ENCODE data around the gene TNNI3K.

The TNNI3K gene

GRCh38 chr1:74235153-74235552 lies at the start of gene TNNI3K:
TNNI3K (plus strand) TSS chr1:74235387; CDS start chr1:74235452, 65 bp downstream.
- peaks cover 1% of the 10 kb centered on the region for H3K36me3 Mint-ChIP-seq
- no peak within 1 kb of the TSS for H3K4me3 Mint-ChIP-seq
- no peak within 1 kb of the TSS for H3K27ac Mint-ChIP-seq
- H3K9me3 Mint-ChIP-seq = peaks cover 17% of the 10 kb centered on the region
- no peaks in the 10 kb centered on the region for H3K27me3 Mint-ChIP-seq
- H3K4me1 Mint-ChIP-seq = no peaks in the 10 kb centered on the region

- Mint-ChIP-seq H3K36me3 (peaks cover 8% of the 10 kb centered on the region), H3K27ac (no peak overlapping the region), H3K27me3 (no peaks in the 10 kb centered on the region), H3K4me3 (no peak overlapping the region), H3K9me3 (peaks cover 7% of the 10 kb centered on the region), H3K4me1 (peaks cover 23% of the 10 kb centered on the region)
Observed at GRCh38 chr1:74193908-74194307, 41.3 kb upstream of the TNNI3K start.

GRCh38 chr1:74195339-74195738 lies 39.8 kb upstream of the TNNI3K start:
- Mint-ChIP-seq H3K9me3 (peaks cover 1% of the 10 kb centered on the region), H3K27ac (no peak overlapping the region), H3K4me1 (peaks cover 29% of the 10 kb centered on the region), H3K4me3 (no peak overlapping the region), H3K36me3 (peaks cover 4% of the 10 kb centered on the region), H3K27me3 (no peaks in the 10 kb centered on the region)

- Mint-ChIP-seq H3K27ac (peak overlapping the region; percentile 96), H3K27me3 (no peaks in the 10 kb centered on the region), H3K4me3 (peak overlapping the region; percentile 96), H3K36me3 (peaks cover 2% of the 10 kb centered on the region), H3K4me1 (peaks cover 29% of the 10 kb centered on the region), H3K9me3 (no peaks in the 10 kb centered on the region)
Observed at GRCh38 chr1:74197255-74197654, 37.9 kb upstream of the TNNI3K start.

- Mint-ChIP-seq H3K9me3 (no peaks in the 10 kb centered on the region), H3K4me1 (peaks cover 29% of the 10 kb centered on the region), H3K36me3 (peaks cover 2% of the 10 kb centered on the region), H3K27me3 (no peaks in the 10 kb centered on the region), H3K4me3 (peak within 1 kb of the TSS; percentile 96), H3K27ac (peak within 1 kb of the TSS; percentile 96)
Observed at GRCh38 chr1:74197657-74198552, 37.3 kb upstream of the TNNI3K start, which contains the start of the genes FPGT and LRRIQ3. FPGT (plus strand) TSS chr1:74198242; CDS start chr1:74198279, 37 bp downstream. LRRIQ3 (minus strand) TSS chr1:74198176; CDS start chr1:74183684, 14,492 bp downstream.

GRCh38 chr1:74199504-74199903 lies 35.7 kb upstream of the TNNI3K start:
- peaks cover 6% of the 10 kb centered on the region for H3K36me3 Mint-ChIP-seq
- no peak overlapping the region for H3K27ac Mint-ChIP-seq
- H3K4me1 Mint-ChIP-seq = peaks cover 29% of the 10 kb centered on the region
- H3K27me3 Mint-ChIP-seq = no peaks in the 10 kb centered on the region
- no peaks in the 10 kb centered on the region for H3K9me3 Mint-ChIP-seq
- H3K4me3 Mint-ChIP-seq = no peak overlapping the region

GRCh38 chr1:74205266-74205665 lies 29.9 kb upstream of the TNNI3K start:
- Mint-ChIP-seq H3K9me3 (no peaks in the 10 kb centered on the region), H3K4me1 (peaks cover 3% of the 10 kb centered on the region), H3K27ac (no peak overlapping the region), H3K27me3 (no peaks in the 10 kb centered on the region), H3K36me3 (peaks cover 18% of the 10 kb centered on the region), H3K4me3 (no peak overlapping the region)

GRCh38 chr1:74215229-74215628 lies 20.0 kb upstream of the TNNI3K start:
- Mint-ChIP-seq H3K36me3 (peaks cover 8% of the 10 kb centered on the region), H3K4me1 (no peaks in the 10 kb centered on the region), H3K27me3 (no peaks in the 10 kb centered on the region), H3K9me3 (no peaks in the 10 kb centered on the region), H3K27ac (no peak overlapping the region), H3K4me3 (no peak overlapping the region)

GRCh38 chr1:74222701-74223100 lies 12.5 kb upstream of the TNNI3K start:
- Mint-ChIP-seq H3K36me3 (peaks cover 28% of the 10 kb centered on the region), H3K4me1 (no peaks in the 10 kb centered on the region), H3K27me3 (no peaks in the 10 kb centered on the region), H3K27ac (no peak overlapping the region), H3K4me3 (no peak overlapping the region), H3K9me3 (peaks cover 45% of the 10 kb centered on the region)

GRCh38 chr1:74223453-74223852 lies 11.7 kb upstream of the TNNI3K start:
- Mint-ChIP-seq H3K27ac (no peak overlapping the region), H3K36me3 (peaks cover 28% of the 10 kb centered on the region), H3K4me3 (no peak overlapping the region), H3K9me3 (peaks cover 45% of the 10 kb centered on the region), H3K27me3 (no peaks in the 10 kb centered on the region), H3K4me1 (no peaks in the 10 kb centered on the region)

- Mint-ChIP-seq H3K36me3 (peaks cover 1% of the 10 kb centered on the region), H3K4me3 (no peak overlapping the region), H3K4me1 (no peaks in the 10 kb centered on the region), H3K27ac (no peak overlapping the region), H3K9me3 (peaks cover 17% of the 10 kb centered on the region), H3K27me3 (no peaks in the 10 kb centered on the region)
Observed at GRCh38 chr1:74236440-74236839, 1.3 kb downstream of the TNNI3K start.

GRCh38 chr1:74237035-74237434 lies 1.8 kb downstream of the TNNI3K start:
- Mint-ChIP-seq H3K27ac (no peak overlapping the region), H3K4me1 (no peaks in the 10 kb centered on the region), H3K4me3 (no peak overlapping the region), H3K9me3 (peaks cover 15% of the 10 kb centered on the region), H3K27me3 (no peaks in the 10 kb centered on the region), H3K36me3 (peaks cover 1% of the 10 kb centered on the region)

- Mint-ChIP-seq H3K27me3 (no peaks in the 10 kb centered on the region), H3K27ac (no peak overlapping the region), H3K9me3 (peaks cover 12% of the 10 kb centered on the region), H3K36me3 (peaks cover 1% of the 10 kb centered on the region), H3K4me3 (no peak overlapping the region), H3K4me1 (no peaks in the 10 kb centered on the region)
Observed at GRCh38 chr1:74237787-74238186, 2.6 kb downstream of the TNNI3K start.

GRCh38 chr1:74245168-74245772 lies 10.1 kb downstream of the TNNI3K start:
- no peaks in the 10 kb centered on the region for H3K27me3 Mint-ChIP-seq

GRCh38 chr1:74246315-74246714 lies 11.1 kb downstream of the TNNI3K start:
- Mint-ChIP-seq H3K36me3 (no peaks in the 10 kb centered on the region), H3K9me3 (no peaks in the 10 kb centered on the region), H3K4me1 (no peaks in the 10 kb centered on the region), H3K27me3 (no peaks in the 10 kb centered on the region), H3K27ac (no peak overlapping the region), H3K4me3 (no peak overlapping the region)

More at GRCh38 chr1:74245168-74245772, 10.1 kb downstream of the TNNI3K start:
- Mint-ChIP-seq H3K27ac (no peak overlapping the region), H3K4me1 (no peaks in the 10 kb centered on the region), H3K4me3 (no peak overlapping the region), H3K9me3 (no peaks in the 10 kb centered on the region), H3K36me3 (no peaks in the 10 kb centered on the region)

- no peaks in the 10 kb centered on the region for H3K4me1 Mint-ChIP-seq
- H3K9me3 Mint-ChIP-seq = no peaks in the 10 kb centered on the region
- H3K4me3 Mint-ChIP-seq = no peak overlapping the region
- H3K27ac Mint-ChIP-seq = no peak overlapping the region
- no peaks in the 10 kb centered on the region for H3K27me3 Mint-ChIP-seq
- no peaks in the 10 kb centered on the region for H3K36me3 Mint-ChIP-seq
Observed at GRCh38 chr1:74247881-74248528, 12.8 kb downstream of the TNNI3K start.
